HS-5 (cell line): ENCODE measurements around the gene ARHGEF25.
"Not testable (repeated sequence)": the region's sequence is repeated elsewhere in the genome, so short reads cannot be mapped to it uniquely, and the experiment has no call there.

ENCODE experiments used
- DNase-seq: peaks from one replicate; pipeline ENCODE4 v3.0.0-alpha.2; 2012; ENCODE audit warnings: low read depth

ARHGEF25 gene

DNA sequence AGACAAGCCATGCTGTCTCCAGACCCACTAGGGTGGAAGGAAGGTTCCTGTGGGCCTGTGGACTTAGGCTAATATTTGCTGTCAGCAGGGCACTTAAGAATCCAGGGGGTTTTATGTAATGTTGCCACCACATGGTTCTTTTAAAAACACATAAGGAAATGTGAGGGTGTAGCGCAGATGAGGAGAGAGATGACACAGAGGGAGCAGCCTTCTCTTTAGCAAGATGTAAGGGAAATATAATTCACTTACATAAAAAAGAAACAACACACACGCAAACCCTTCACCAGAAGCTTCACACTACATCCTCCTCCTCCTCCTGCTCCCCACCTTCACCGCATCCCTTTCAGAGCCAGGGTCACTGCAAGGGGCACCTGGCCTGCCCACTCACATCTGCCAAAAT lies 25.1 kb upstream of the ARHGEF25 start:
- DNase-seq = no peak

DNA sequence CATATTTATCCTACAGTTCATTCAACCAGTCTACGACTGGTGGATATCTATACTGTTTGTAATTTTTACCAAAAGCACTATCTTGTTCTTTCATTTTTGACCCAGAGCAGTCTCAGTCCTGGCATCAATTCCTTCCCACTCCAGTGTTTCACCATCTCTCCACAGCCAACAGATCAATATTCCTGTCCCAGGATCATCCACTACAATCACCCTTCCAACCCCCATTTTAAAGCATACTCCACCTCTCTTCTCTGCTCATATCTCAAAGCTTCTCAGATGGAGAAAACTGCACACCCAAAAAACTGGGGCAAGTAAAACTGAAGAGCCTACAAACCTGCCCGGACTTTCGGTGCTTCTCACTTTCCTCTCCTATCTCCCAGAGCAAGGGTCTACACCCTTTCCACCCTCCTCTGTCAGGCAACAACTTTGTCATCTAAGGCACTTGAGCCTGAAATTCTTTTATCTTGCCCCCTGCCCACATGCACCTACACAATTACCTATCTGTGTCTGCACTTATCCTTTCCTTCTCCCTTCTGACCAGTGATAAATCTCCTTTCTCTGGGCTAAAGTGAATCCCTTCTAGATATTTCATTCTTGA lies 24.3 kb upstream of the ARHGEF25 start:
- DNase-seq = no peak

DNA sequence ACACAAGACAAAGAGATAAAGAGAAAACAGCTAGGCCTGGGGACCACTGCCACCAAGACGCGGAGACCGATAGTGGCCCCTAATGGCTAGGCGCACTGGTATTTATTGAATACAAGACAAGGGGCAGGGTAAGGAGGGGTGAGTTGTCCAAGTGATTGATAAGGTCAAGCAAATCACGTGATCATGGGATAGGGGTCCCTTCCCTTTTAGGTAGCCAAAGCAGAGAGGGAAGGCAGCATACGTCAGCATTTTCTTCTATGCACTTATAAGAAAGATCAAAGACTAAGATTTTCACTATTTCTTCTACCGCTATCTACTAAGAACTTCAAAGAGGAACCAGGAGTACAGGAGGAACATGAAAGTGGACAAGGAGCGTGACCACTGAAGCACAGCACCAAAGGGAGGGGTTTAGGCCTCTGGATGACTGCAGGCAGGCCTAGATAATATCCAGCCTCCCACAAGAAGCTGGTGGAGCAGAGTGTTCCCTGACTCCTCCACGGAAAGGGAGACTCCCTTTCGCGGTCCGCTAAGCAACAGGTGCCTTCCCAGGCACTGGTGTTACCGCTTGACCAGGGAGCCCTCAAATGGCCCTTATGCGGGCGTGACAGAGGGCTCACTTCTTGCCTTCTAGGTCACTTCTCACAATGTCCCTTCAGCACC lies 22.2 kb upstream of the ARHGEF25 start:
- not testable (repeated sequence) for DNase-seq

DNA sequence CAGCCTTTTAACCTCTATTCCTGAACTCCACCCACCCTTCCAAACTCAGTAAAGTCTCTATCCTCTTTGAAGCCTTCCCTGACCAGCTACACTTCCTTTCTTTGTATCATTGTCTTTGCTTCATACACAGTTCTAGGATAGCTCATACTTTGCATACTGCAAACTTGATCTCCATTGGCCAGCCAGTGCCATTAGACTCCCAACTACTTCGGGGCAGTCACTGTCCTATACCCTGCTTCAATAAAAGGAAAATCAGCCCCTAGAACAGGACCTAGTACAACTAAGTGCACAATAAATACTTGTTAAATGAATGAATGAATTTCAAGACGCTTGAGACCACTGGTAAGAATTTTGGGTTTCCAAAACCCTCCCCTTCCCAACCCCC lies 20.8 kb upstream of the ARHGEF25 start:
- no peak for DNase-seq

DNA sequence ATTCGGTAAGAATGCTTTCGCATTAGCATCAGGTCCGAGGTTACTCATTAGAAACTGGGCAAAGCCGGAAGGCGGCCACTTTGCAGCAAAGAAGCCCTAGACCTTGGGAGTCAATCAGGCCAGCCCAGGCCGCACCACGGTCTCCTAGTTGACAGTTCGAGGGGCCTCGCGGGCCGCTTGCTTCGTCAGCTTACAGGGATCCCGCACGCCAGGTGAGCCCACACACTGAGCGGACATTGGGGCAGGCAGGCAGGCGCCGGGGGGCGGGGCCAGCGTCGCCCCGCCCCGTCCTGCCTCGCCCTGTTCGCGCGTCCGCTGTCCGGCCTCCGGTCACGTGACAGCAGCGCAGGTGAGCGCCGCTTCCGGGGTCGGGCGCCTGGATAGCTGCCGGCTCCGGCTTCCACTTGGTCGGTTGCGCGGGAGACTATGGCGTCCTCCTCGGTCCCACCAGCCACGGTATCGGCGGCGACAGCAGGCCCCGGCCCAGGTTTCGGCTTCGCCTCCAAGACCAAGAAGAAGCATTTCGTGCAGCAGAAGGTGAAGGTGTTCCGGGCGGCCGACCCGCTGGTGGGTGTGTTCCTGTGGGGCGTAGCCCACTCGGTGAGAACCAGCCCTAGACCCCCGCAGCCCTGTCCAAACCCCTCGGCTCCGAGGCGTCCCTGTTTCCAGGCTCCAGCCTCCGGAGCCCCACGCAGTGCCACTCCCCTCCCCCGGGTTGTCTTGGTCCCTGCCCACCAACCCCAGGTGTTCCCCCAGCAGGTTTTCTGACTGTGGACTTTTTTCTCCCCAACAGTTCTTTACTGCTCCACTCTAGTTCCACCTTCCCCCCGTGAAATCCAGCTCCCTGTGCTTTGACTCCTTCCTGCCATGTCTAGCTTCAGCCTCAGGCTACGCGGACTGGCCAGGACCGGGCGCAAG lies 20.1 kb upstream of the ARHGEF25 start, which contains the start of gene PIP4K2C:
Gene PIP4K2C (plus strand): TSS at position 329 of the 918 bp plus-strand sequence. CDS start 98 bp downstream, at position 427.
- no peak for DNase-seq

DNA sequence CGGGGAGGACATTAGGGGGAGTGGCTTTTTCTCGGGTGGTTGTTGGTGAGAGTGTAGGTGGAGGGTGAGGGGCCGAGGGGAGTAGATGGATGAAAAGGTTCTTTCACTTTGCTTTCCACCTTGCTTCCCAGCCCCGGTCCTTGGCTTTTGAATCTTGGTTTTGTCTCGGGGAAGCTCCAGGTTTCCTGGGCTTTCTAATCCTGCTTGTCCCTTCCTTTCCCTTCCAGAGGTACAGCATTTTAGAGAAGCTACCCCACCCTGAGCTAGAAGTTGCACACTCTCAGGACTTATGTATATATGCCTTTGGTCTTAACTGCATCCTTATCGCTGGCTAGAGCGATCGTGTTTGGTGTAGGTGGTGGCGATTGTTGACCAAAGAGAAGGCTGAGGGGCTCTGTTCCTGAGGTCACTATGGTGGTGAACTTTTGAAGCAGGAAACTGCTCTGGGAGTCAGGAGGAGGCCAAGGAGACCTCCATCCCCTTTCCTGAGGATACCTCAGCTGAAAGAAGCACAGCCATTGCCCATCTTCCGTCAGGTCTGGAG lies 19.4 kb upstream of the ARHGEF25 start:
- DNase-seq = no peak

DNA sequence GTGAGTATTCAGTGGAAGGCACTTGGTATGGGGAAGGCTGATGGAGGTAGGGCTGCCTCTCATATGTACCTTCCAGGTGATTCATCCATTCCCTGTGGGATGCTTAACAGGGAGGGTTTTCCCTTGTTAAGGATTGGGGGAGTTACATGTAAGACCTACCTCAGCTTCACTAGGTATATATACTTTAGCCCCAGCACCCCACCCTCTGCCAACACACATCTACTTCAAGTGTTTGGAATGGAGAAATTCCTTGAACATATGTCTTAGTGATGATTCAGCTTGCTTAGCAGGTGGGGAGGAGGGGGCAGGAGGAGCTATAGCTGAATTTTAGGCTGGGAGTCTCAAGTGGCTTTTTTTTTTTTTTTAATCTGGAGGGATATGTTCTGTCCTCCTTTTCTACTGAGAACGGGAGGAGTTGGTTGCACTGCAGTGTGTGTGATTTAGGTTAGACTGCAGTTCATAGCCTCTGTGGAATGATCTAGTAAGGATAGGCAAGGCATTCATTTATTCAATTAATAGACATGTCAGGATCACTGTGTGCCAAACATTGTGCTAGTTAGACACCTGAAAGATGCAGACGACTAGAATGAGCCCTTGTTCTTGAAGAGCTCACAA lies 18.6 kb upstream of the ARHGEF25 start:
- DNase-seq = no peak

DNA sequence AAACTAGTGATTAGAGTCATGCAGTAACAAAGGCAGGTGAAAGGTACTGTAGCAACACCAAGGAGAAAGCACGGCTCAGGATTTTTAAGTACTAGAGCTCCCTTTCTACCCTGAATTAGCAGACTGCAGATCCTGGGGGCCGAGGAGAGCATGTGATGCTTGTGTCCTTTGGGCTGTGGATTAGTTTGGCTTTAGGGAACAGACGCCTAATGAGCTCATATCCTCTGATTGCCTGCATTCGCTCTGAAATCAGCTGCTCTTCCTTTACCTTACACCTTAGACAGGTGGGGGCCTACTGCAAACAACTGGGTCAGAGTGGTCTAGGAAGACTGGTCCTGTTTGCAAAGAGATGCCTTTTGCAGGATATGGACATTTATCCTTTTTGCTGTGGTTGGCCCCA lies 18.0 kb upstream of the ARHGEF25 start:
- no peak for DNase-seq

DNA sequence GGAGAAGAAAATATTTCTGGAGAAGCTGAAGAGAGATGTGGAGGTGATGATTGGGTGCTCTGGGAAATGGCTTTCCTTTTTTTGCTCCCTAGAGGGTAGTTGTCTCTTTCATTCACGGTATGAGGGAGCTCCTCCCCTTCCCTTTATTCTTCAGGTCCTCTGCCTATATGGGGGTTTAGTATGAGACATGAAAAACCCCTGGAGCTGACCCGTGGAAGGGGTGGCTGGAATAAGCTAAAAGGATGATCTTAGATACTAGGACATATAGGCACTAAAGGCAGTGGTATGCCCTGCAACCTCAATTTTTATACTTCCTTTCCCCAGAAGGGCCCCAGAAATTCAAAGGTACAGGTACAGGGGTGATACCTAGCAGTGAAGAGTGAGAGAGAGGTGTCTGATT lies 10.8 kb upstream of the ARHGEF25 start:
- DNase-seq = no peak

DNA sequence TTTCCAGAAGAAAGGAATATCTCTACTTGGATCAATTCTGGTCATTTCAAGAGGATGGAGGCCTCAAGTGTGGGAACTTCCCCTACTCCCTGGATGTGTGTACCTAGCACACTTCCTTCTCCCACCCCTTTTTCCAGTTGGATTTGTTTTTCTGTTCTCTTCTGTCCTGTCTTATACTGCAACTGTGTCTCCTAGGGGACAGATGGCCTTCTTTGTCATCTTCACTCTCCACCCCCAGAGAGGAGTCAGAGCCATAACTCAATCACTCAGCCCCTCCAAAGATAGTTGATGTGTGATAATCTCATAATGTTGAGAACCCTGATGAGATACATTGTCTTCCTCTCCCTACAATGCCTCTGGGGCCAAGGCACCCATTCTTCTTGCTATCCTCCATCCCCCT lies 8.7 kb upstream of the ARHGEF25 start:
- no peak for DNase-seq

DNA sequence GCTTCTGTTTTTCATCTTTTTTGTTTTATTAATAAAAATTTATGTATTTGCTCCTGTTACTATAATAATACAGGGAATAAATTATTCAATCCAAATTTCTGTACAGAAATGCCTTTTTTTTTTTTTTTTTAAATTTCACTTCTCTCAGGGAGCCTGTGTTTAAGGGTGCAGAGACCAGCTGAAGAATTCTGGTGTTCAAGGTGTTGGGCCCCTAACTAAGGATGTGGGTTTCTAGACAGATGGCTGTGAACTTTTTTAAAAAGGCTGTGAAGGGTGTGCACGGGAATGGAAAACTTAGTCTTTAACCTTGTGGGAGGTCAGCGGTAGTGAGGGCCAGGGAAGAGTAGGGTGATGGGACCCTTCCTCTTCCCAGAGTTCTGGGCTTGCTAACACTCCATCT lies 7.9 kb upstream of the ARHGEF25 start:
- no peak for DNase-seq

DNA sequence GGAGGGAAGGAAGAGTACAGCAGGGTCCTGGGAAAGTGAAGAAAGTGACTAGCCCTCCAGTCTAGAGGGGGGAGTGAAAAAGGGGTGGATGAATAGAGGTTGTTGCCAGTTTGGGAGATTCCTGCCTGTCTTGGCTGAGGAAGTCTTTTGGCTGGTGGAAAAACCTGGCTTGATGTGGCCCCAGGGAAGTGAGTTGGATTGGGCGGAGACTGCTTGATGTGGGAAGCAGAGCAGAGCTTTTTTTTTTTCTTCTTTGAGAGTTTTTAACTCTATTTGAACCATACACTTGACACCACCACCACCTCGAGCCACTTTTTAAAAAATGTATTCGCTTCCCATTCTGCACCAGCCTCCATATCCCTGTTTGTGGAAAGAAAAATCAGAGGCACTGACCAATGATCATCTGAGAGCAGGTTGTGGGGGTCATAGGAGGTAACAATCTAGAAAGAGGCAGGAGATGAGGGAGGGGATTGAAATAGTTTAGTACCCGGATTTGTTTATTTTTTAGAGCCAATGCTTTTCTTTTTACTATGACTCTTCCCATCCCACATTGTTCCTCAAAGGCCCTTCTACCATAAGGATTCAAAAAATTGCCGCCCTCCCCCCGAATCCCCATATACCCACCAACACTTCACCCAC lies 7.3 kb upstream of the ARHGEF25 start:
- DNase-seq = no peak

DNA sequence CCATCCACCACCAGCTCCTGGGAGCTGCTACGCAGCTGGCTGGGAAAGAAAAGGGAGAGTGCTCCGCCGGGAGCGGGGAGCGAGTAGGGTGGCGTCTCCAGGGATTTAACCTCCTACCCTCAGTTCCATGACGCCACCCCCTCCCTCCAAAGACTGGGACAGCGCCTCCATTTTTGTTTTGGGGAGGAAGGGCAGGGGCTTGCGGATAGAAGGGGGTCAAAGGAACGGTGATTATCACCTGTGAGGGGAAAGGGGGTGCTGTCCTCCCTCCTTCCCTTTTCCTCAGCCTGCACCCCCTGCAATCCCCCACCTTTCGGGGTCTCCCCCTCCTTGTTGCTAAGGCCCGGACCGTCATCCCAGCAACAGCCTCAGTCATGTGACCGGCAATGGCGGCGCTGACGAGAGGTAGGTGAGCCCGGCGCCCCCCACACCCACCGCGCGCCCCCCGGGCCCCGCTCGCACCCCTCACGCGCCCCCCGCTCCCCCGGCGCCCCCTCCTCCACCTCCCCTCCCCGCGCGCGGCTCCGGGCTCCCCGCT lies 6.7 kb upstream of the ARHGEF25 start, which contains the start of gene DTX3:
Gene DTX3 (plus strand): TSS at position 371 of the 538 bp plus-strand sequence. CDS start 1,694 bp downstream, outside the sequence.
- DNase-seq = no peak

DNA sequence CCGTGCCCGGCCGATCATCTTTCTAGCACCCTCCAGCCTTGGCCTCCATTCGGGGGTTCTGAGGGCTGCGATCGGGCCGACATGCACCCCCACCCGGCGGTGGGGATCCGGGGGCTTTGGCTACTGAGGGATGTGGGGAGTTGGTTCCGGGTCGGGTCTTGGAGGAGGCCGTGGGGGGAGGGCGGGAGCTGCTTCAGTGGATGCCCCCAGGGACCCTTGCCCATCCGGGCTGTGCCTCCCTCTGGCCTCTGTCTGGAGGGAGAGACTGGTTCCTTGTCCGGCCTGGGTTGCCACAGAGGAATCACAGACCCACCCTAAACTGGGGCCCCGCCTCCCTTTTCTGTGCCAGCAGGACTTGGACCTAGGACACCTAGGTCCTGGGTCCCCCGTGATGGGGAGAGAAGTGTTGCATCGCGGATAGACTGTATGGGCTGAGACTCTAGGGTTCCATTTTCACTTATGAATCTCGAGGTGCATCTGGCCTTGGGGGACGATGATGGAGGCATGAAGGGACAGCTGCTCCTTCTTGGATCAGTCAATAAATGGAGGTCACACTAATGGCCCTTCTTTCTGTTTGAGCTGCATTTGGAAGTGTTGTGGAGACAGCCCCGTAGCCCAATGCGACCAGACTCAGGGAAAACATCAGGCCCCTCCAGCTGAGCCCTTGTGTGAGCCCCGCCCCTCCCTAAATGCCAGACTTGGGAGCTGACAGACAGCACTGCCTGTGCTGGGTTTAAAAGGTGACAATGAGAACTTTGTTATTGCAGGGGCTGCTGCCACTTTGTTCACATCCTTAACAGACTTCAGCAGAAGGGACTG lies 6.0 kb upstream of the ARHGEF25 start:
- DNase-seq = no peak

DNA sequence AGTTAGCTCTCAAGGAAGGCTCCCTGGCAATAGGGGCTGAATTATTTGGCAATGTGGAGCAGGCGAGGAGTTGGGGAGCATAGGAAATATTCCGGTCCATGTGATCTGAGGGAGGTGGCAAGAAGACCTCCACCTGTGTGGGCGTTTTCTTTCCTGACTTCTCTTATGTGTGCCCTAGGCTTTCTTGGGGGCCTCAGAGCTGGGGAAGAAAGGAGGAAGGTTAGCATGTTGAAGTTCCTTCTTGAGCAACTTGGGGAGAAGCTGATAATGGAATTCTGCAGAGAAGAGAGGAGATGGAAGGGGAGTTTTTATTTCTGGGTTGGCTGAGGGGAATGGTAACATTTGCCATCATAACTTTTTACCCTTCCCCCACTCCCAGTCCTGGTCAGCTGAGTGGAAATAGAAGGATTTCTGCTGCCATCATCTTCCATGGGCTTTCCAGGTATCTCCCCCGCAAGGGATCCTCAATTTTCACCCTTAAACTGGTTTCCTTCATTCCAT lies 5.4 kb upstream of the ARHGEF25 start:
- DNase-seq = no peak

DNA sequence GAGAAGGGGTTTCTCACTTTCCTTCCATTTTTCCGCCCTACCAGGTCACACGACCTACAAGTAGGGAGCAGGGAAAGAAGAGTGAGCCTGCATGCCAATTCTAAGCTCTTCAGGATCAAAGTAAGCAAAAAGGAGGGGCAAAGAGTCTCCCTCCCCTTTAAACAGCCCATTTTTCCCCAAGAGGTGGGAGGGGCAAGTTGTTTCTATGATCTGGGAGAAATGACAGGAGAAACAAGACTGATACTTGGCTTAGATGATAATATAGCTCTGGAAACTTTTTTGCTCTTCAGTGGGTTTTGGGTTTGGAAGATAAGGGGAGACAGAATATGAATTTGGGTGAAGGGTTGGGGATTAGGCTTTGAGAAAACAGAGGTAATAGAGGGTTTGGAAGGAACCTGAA lies 4.8 kb upstream of the ARHGEF25 start:
- no peak for DNase-seq

DNA sequence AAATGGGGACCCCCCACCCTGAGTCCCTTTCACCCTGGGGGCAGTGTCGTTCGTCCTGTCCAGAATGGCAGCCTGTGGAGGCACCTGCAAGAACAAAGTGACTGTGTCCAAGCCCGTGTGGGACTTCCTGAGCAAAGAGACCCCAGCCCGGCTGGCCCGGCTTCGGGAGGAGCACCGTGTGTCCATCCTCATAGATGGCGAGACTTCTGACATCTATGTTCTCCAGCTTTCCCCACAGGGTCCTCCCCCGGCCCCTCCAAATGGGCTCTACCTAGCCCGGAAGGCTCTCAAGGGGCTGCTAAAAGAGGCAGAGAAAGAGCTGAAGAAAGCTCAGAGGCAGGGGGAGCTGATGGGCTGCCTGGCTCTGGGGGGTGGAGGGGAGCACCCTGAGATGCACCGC lies 4.4 kb upstream of the ARHGEF25 start:
- DNase-seq = no peak

DNA sequence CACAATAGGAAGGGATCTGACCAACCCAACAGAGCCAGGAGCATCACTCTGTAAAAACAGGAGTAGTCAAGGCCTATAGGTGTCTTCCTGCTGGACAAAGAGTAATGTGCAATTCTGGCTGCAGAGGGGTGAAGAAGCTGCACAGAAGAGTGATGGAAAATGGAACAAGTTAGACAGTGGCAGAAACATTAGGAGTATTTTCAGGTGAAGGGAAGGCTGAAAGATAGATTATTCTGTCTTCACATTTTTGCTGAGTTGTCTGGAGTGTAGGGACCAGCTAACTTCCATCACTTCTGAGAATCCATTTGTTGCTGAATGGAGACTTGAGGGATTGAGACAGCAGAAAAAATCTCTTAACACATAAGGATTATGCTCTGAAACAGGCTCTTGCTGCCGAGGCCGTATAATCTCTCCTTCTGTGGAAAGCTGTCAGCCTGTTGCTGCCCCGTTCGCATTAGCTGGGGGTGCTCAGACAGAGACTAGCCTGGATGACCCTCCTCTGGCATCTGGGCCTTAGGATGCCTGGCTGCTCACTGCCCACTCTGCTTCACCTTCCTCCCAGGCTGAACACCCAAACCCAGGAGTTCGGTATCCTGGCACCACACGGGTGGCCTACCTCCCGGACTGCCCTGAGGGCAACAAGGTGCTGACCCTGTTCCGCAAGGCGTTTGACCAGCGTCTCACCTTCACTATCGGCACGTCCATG lies 3.1 kb upstream of the ARHGEF25 start:
- DNase-seq = no peak

DNA sequence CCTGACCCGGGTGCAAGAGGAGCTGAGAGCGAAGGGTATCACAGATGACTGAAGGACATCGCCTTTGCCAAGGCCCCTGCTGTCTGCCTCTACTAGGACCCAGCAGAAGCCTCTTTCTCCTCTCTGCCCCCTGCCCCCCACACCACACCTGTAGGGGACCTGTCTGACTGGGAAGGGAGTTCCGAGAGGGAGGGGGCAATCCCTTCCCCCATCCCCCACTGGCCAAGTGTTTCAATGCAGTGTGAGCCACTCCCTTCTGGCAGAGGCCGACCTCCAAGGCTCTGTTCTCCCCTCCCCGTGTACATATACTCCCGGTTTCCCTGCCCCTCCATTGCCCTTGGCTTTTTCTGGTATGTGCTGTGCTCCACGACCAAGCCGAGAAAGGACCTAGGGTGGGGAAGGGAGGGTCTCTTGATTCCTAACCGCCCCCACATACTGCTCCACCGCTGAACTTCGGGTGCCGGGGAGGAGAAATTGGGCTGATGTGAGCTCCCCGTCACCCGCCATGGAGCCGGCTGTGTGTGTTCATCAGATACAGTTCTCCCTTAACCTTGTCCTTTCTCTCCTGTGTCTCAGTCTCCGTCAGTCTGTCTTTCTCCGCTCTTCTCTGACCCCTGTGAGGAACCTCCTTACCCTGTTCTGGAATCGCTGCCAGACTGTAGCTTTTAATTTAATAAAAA lies 2.0 kb upstream of the ARHGEF25 start:
- DNase-seq = no peak
